ENCODE data around the gene HIPK4.
"Not testable (repeated sequence)": the region's sequence is repeated elsewhere in the genome, so short reads cannot be mapped to it uniquely, and the experiment has no call there.

The HIPK4 gene

GRCh38 chr19:40392894-40393517 lies 3.0 kb upstream of the HIPK4 start:
- DNase-seq: no peak

- no peak for DNase-seq
These were observed 2.1 kb upstream of the HIPK4 start for GRCh38 chr19:40392123-40392522.

- no peak for DNase-seq
These were observed 437 bp downstream of the HIPK4 start for GRCh38 chr19:40389404-40390083.

GRCh38 chr19:40388481-40388880 lies 1.5 kb downstream of the HIPK4 start:
- no peak for DNase-seq

- no peak for DNase-seq
These were observed 2.8 kb downstream of the HIPK4 start for GRCh38 chr19:40387155-40387554.

GRCh38 chr19:40383668-40384248 lies 6.2 kb downstream of the HIPK4 start:
- DNase-seq: no peak

- no peak for DNase-seq
These were observed 8.7 kb downstream of the HIPK4 start for GRCh38 chr19:40381321-40381720.

- no peak for DNase-seq
These were observed 9.6 kb downstream of the HIPK4 start for GRCh38 chr19:40380199-40381037.

GRCh38 chr19:40379446-40380198 lies 10.4 kb downstream of the HIPK4 start:
- no peak for DNase-seq

GRCh38 chr19:40378509-40378908 lies 11.5 kb downstream of the HIPK4 start:
- no peak for DNase-seq

GRCh38 chr19:40377876-40378385 lies 12.1 kb downstream of the HIPK4 start:
- DNase-seq: no peak

- no peak for DNase-seq
These were observed 13.6 kb downstream of the HIPK4 start for GRCh38 chr19:40376286-40376862.

- DNase-seq: no peak
These were observed 15.9 kb downstream of the HIPK4 start for GRCh38 chr19:40374084-40374483.

GRCh38 chr19:40371802-40372122 lies 18.2 kb downstream of the HIPK4 start:
- no peak for DNase-seq

GRCh38 chr19:40370997-40371801 lies 18.8 kb downstream of the HIPK4 start:
- no peak for DNase-seq

GRCh38 chr19:40370253-40370652 lies 19.7 kb downstream of the HIPK4 start:
- not testable (repeated sequence) for DNase-seq

- no peak for DNase-seq
These were observed 20.2 kb downstream of the HIPK4 start for GRCh38 chr19:40369797-40370196.

GRCh38 chr19:40367577-40368434 lies 22.2 kb downstream of the HIPK4 start:
- DNase-seq: no peak

- DNase-seq: no peak
These were observed 23.1 kb downstream of the HIPK4 start for GRCh38 chr19:40366697-40367561.
